K562 (cell line): ENCODE measurements around the gene OTULIN. TPM values are rescaled to one million over a fixed set of nuclear protein-coding genes. Genes with fewer than 3 reads are reported as not detected.

Experiments used
- ATAC-seq: fragments of 200-7000 bp; cut with Tn5 transposase; 3 replicates; pipeline ENCODE4 v1.9.1; 2020; ENCODE audit warnings: moderate library complexity
- BruUV-seq: library from RNA; stranded (reverse); fragments of 400-500 nt; replicated peaks from 2 replicates; lab custom pipeline; 2021; lab: Mats Ljungman, UMichigan
- CTCF ChIA-PET: fragments of 300-600 bp; formaldehyde crosslinking; extraction: SDS; loops from one replicate; lab custom pipeline; 2021; ENCODE audit warnings: low intra/inter-chr PET ratio; lab: Yijun Ruan, JAX
- POLR2A ChIA-PET: fragments of 300-600, 350-650 bp; sonication (Branson Sonifier 250); formaldehyde crosslinking; extraction: SDS; loops from one replicate; lab custom pipeline; 2021; ENCODE audit warnings: antibody characterized with exemption, inconsistent platforms; lab: Yijun Ruan, JAX
- DNase-seq, 4 experiments: peaks; one replicate each; pipeline versions ENCODE4 v3.0.0 to v3.0.0-alpha.2; 2011 to 2018; ENCODE audit warnings: low spot score in 3 of 4, mixed read lengths in 3 of 4; ENCODE audit errors: extremely low read depth in 1 of 4
- FAIRE-seq: peaks from 2 replicates; lab custom pipeline; 2011; peaks lifted over from hg19 to GRCh38; lab: Jason Lieb, UNC
- H2AFZ ChIP-seq: 2 replicates; pipeline ENCODE4 v1.6.0; 2011; ENCODE audit warnings: low read depth, low read length, control low read depth, inconsistent platforms
- H3K27ac ChIP-seq: fragments of 200-600 bp; 3 replicates; pipeline ENCODE4 v1.8.0; 2011; ENCODE audit warnings: low read depth, mild to moderate bottlenecking, control low read depth, inconsistent platforms, low read length, moderate library complexity, mixed read lengths; ENCODE audit errors: extremely low read depth
- H3K27me3 ChIP-seq, 2 experiments: fragments of 300-600 bp in 1 of 2; 2 replicates in 1 of 2; 3 replicates in 1 of 2; pipeline versions ENCODE4 v1.6.0 to v1.8.0; 2011; ENCODE audit warnings: inconsistent platforms in 2 of 2, low read length in 2 of 2, mild to moderate bottlenecking in 1 of 2, mixed read lengths in 1 of 2, moderate library complexity in 1 of 2; ENCODE audit not compliant: control insufficient read depth in 2 of 2, insufficient read depth in 2 of 2
- H3K36me3 ChIP-seq: fragments of 300-600 bp; 3 replicates; pipeline ENCODE4 v1.8.0; 2011; ENCODE audit warnings: mild to moderate bottlenecking, low read length, inconsistent platforms; ENCODE audit not compliant: control insufficient read depth, insufficient read depth
- H3K4me1 ChIP-seq, 2 experiments: fragments of 200-600 bp in 1 of 2; replicated peaks in 1 of 2; 2 replicates in 1 of 2; 3 replicates in 1 of 2; pipeline versions ENCODE4 v1.5.1 to v1.8.0; 2011; ENCODE audit warnings: inconsistent platforms in 2 of 2, low read length in 2 of 2, mild to moderate bottlenecking in 1 of 2, mixed read lengths in 1 of 2, moderate library complexity in 1 of 2; ENCODE audit not compliant: control insufficient read depth in 2 of 2, insufficient read depth in 2 of 2
- H3K4me2 ChIP-seq: 2 replicates; pipeline ENCODE4 v1.6.1; 2011; ENCODE audit warnings: low read length, control low read depth, inconsistent platforms, mixed read lengths; ENCODE audit not compliant: insufficient read depth
- H3K4me3 ChIP-seq: fragments of 200-600 bp; sonication (generic), shearing (Covaris generic); 2 replicates; pipeline ENCODE4 v1.5.1; 2016; ENCODE audit warnings: control low read depth, inconsistent platforms
- H3K79me2 ChIP-seq: fragments of 200-600 bp; 3 replicates; pipeline ENCODE4 v1.8.0; 2011; ENCODE audit warnings: low read length, inconsistent platforms; ENCODE audit not compliant: control insufficient read depth, insufficient read depth
- H3K9ac ChIP-seq, 2 experiments: 2 replicates each; pipeline versions ENCODE4 v1.6.0 to v1.6.1; 2011; ENCODE audit warnings: low read depth in 2 of 2, low read length in 2 of 2, control low read depth in 1 of 2, inconsistent platforms in 1 of 2, mild to moderate bottlenecking in 1 of 2, mixed read lengths in 1 of 2; ENCODE audit not compliant: insufficient read depth in 1 of 2
- H3K9me1 ChIP-seq: one replicate; pipeline ENCODE4 v1.6.0; 2011; ENCODE audit warnings: inconsistent platforms, mild to moderate bottlenecking, low read length, moderate library complexity; ENCODE audit not compliant: control insufficient read depth, insufficient read depth
- H3K9me3 ChIP-seq: replicated peaks from 2 replicates; pipeline ENCODE4 v1.5.1; 2011; ENCODE audit warnings: low read depth, low read length, inconsistent platforms; ENCODE audit not compliant: control insufficient read depth, insufficient read depth
- H4K20me1 ChIP-seq: replicated peaks from 2 replicates; pipeline ENCODE4 v1.6.1; 2011; ENCODE audit warnings: low read length, inconsistent platforms, mixed read lengths; ENCODE audit not compliant: control insufficient read depth, insufficient read depth
- KDM5B ChIP-seq: fragments of 200-600 bp; sonication (generic); IDR thresholded peaks from 2 replicates; pipeline ENCODE4 v1.6.1; 2012; ENCODE audit warnings: low read depth, mild to moderate bottlenecking, moderate library complexity, low read length, control low read depth, inconsistent platforms; ENCODE audit not compliant: insufficient replicate concordance
- SMARCB1 ChIP-seq: IDR thresholded peaks from 2 replicates; pipeline ENCODE4 v1.6.1; 2011; ENCODE audit warnings: improper control_type of control experiment, low read depth; ENCODE audit not compliant: insufficient read length
- ZNF407 ChIP-seq: fragments of 450-650 bp; IDR thresholded peaks from 2 replicates; pipeline ENCODE4 v1.6.1; 2016; ENCODE audit warnings: low read depth
- ZNF696 ChIP-seq: fragments of 250-450 bp; sonication (Bioruptor Pico); conservative IDR thresholded peaks from 2 replicates; pipeline ENCODE4 v1.4.0; 2020; ENCODE audit warnings: mild to moderate bottlenecking, moderate library complexity
- ZZZ3 ChIP-seq: fragments of 450-650 bp; IDR thresholded peaks from 2 replicates; pipeline ENCODE4 v1.6.1; 2016; ENCODE audit warnings: antibody characterized with exemption, mild to moderate bottlenecking, moderate library complexity
- WGBS: fragments of 100-300 bp; shearing (Covaris generic); methylation state at CpG from one replicate; pipeline ENCODE4 v1.1.6; 2016; ENCODE audit warnings: low coverage, mixed read lengths; ENCODE audit not compliant: insufficient coverage; ENCODE audit errors: missing lambda C conversion rate; 5-methylcytosine and 5-hydroxymethylcytosine counted together
- in situ Hi-C: fragments of 300-500 bp; cut with MboI; formaldehyde crosslinking; loops from 4 replicates; pipeline ENCODE4 v1.15.0; 2018; ENCODE audit warnings: inconsistent platforms, mixed read lengths
- intact Hi-C: fragments of 100-400 bp; cut with micrococcal nuclease; formaldehyde crosslinking; loops from 2 replicates; pipeline ENCODE4 v1.14.2; 2022
- polyA plus RNA-seq, 8 experiments: library from polyadenylated mRNA; depleted of rRNA in 4 of 8; stranded (reverse) in 5 of 8; unstranded in 3 of 8; fragments of >200 nt; fragmentation: Nextera tagmentation in 2 of 8; fragmentation: Illumina TruSeq in 1 of 8; extraction: Ambion mirVana in 2 of 8; extraction: Trizol in 1 of 8; gene quantifications; 2 replicates each; pipeline versions ENCODE4 v1.2.1 to v1.2.3, GENCODE V29; 2011 to 2014; ENCODE audit warnings: inconsistent platforms in 1 of 8, missing spikeins in 1 of 8
- total RNA-seq, 7 experiments: library from RNA; depleted of rRNA in 6 of 7; stranded (reverse); fragments of >200 nt in 6 of 7; fragmentation: Illumina TruSeq in 2 of 7; extraction: Trizol in 2 of 7; gene quantifications; 2 replicates each; pipeline versions ENCODE4 v1.2.1 to v1.2.3, GENCODE V29; 2011 to 2021; ENCODE audit warnings: low replicate concordance in 1 of 7
- TF ChIP-seq, protein P1 (sequence below): sonication (generic); IDR thresholded peaks from 2 replicates; pipeline ENCODE4 v1.6.1; 2016
- TF ChIP-seq, protein P2 (sequence below): sonication (generic); formaldehyde crosslinking; IDR thresholded peaks from 2 replicates; pipeline ENCODE4 v1.8.1; 2023; ENCODE audit warnings: mild to moderate bottlenecking, missing genetic modification reagents, moderate library complexity
- TF ChIP-seq, protein P3 (sequence below): fragments of 250-450 bp; sonication (Bioruptor Pico); IDR thresholded peaks from 2 replicates; pipeline ENCODE4 v1.8.0; 2022; ENCODE audit warnings: inconsistent platforms, mild to moderate bottlenecking, moderate library complexity, borderline replicate concordance

OTULIN gene
- total and polyA plus RNA-seq, 9 of the 15 experiments (the other 6 are each of a cell fraction or from before 2014, with no cell fraction given) = 3.3 to 33.6 (median 20.1) TPM

- H3K79me2 ChIP-seq = no peaks in the 10 kb centered on the region
- BruUV-seq = no TSS peak
- H3K27me3 ChIP-seq = peaks cover 17 to 61% of the 10 kb centered on the region in 2 experiments
- no peak for FAIRE-seq
- H3K9me3 ChIP-seq = no peaks in the 10 kb centered on the region
- H4K20me1 ChIP-seq = no peaks in the 10 kb centered on the region; the same call in 1 of the 2 replicates
- no peak overlapping the region for H3K4me3 ChIP-seq
- intact Hi-C loops (no loop called here), in situ Hi-C loops (loop anchor here (5.0 kb wide), 1 partner anchor 272 kb away; no protein-coding TSS in a partner anchor)
- DNase-seq = no peak
- H2AFZ ChIP-seq = no peak overlapping the region
- no peak overlapping the region for H3K9ac ChIP-seq
- POLR2A ChIA-PET = interaction anchor here (0.7 to 1.0 kb wide), 2 partner anchors 37 to 137 kb away, joined by 3 read pairs; no protein-coding TSS in a partner anchor
- CTCF ChIA-PET = no interaction called here
- H3K4me2 ChIP-seq = no peak overlapping the region
- 11% methylated on average over 10 of the region's 13 CpGs for WGBS
- no peaks in the 10 kb centered on the region for H3K36me3 ChIP-seq
- H3K27ac ChIP-seq = no peak overlapping the region
- ATAC-seq = no peak
- H3K4me1 ChIP-seq = peaks cover 0 to 6% of the 10 kb centered on the region in 2 experiments; a peak in 1 of 5 replicates
- TF ChIP-seq KDM5B = no peak
- no peak for TF ChIP-seq ZNF407
- no peak for TF ChIP-seq SMARCB1
- TF ChIP-seq, protein P1, sequence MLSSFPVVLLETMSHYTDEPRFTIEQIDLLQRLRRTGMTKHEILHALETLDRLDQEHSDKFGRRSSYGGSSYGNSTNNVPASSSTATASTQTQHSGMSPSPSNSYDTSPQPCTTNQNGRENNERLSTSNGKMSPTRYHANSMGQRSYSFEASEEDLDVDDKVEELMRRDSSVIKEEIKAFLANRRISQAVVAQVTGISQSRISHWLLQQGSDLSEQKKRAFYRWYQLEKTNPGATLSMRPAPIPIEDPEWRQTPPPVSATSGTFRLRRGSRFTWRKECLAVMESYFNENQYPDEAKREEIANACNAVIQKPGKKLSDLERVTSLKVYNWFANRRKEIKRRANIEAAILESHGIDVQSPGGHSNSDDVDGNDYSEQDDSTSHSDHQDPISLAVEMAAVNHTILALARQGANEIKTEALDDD = no peak
- TF ChIP-seq, protein P2, sequence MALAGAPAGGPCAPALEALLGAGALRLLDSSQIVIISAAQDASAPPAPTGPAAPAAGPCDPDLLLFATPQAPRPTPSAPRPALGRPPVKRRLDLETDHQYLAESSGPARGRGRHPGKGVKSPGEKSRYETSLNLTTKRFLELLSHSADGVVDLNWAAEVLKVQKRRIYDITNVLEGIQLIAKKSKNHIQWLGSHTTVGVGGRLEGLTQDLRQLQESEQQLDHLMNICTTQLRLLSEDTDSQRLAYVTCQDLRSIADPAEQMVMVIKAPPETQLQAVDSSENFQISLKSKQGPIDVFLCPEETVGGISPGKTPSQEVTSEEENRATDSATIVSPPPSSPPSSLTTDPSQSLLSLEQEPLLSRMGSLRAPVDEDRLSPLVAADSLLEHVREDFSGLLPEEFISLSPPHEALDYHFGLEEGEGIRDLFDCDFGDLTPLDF (CRISPR knock-in tag) = no peak
- no peak for TF ChIP-seq ZZZ3
- no peak for TF ChIP-seq ZNF696
- TF ChIP-seq, protein P3, sequence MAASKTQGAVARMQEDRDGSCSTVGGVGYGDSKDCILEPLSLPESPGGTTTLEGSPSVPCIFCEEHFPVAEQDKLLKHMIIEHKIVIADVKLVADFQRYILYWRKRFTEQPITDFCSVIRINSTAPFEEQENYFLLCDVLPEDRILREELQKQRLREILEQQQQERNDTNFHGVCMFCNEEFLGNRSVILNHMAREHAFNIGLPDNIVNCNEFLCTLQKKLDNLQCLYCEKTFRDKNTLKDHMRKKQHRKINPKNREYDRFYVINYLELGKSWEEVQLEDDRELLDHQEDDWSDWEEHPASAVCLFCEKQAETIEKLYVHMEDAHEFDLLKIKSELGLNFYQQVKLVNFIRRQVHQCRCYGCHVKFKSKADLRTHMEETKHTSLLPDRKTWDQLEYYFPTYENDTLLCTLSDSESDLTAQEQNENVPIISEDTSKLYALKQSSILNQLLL (CRISPR knock-in tag) = no peak
- H3K9me1 ChIP-seq = no peaks in the 10 kb centered on the region
Observed at GRCh38 chr5:14730466-14730865, 65.9 kb downstream of the OTULIN start.
